ENCODE data around the gene CFAP299.

- no peak for TF ChIP-seq CTCF (IDR thresholded peaks at IDR 0.05)
- TF ChIP-seq POLR2A (IDR thresholded peaks at IDR 0.05) = no peak
- no peak for TF ChIP-seq POLR2AphosphoS5 (IDR thresholded peaks at IDR 0.05)
Measured at GRCh38 chr4:80655662-80656061, 320.1 kb downstream of the CFAP299 start.
